Progenitor cell of endocrine pancreas (in vitro differentiated cells): ENCODE measurements around the gene NDST1. TPM values are rescaled to one million over a fixed set of nuclear protein-coding genes. Genes with fewer than 3 reads are reported as not detected.

Source experiments
- DNase-seq: peaks from one replicate; pipeline ENCODE4 v3.0.0; 2021; ENCODE audit warnings: low spot score; ENCODE audit not compliant: unreplicated experiment
- H3K27ac Mint-ChIP-seq: 2 replicates; pipeline ENCODE4 v1.8.0; 2021; ENCODE audit warnings: mild to moderate bottlenecking, moderate library complexity, mixed read lengths
- H3K27me3 Mint-ChIP-seq: 2 replicates; pipeline ENCODE4 v1.8.0; 2021; ENCODE audit warnings: mixed read lengths
- H3K36me3 Mint-ChIP-seq: 2 replicates; pipeline ENCODE4 v1.8.0; 2022; ENCODE audit warnings: mixed read lengths; ENCODE audit not compliant: insufficient read depth
- H3K4me1 Mint-ChIP-seq: 2 replicates; pipeline ENCODE4 v1.8.0; 2021; ENCODE audit warnings: low read depth, mixed read lengths
- H3K4me3 Mint-ChIP-seq: 2 replicates; pipeline ENCODE4 v1.8.0; 2021; ENCODE audit warnings: low read depth, mild to moderate bottlenecking, moderate library complexity, mixed read lengths
- H3K9me3 Mint-ChIP-seq: 2 replicates; pipeline ENCODE4 v1.8.0; 2021; ENCODE audit warnings: low read depth, mixed read lengths
- CTCF ChIP-seq: fragments of 200-600 bp; sonication (generic); IDR thresholded peaks from one replicate; pipeline ENCODE4 v1.5.0; 2021; ENCODE audit warnings: antibody characterized with exemption, mild to moderate bottlenecking; ENCODE audit not compliant: unreplicated experiment
- total RNA-seq: library from RNA; stranded (reverse); gene quantifications from 2 replicates; pipeline ENCODE4 v1.2.1, GENCODE V29; 2021

NDST1 gene
- total RNA-seq, 1 donor from 2014 or later = 169 TPM

- no peaks in the 10 kb centered on the region for H3K36me3 Mint-ChIP-seq
- H3K4me1 Mint-ChIP-seq = peaks cover 7% of the 10 kb centered on the region
- H3K27ac Mint-ChIP-seq = no peak overlapping the region
- no peaks in the 10 kb centered on the region for H3K27me3 Mint-ChIP-seq
- DNase-seq = no peak
- no peaks in the 10 kb centered on the region for H3K9me3 Mint-ChIP-seq
- no peak overlapping the region for H3K4me3 Mint-ChIP-seq
- TF ChIP-seq CTCF = no peak
Observed at GRCh38 chr5:150603052-150603451, 95.1 kb downstream of the NDST1 start.

- H3K36me3 Mint-ChIP-seq = no peaks in the 10 kb centered on the region
- TF ChIP-seq CTCF = no peak
- H3K27me3 Mint-ChIP-seq = no peaks in the 10 kb centered on the region
- H3K4me1 Mint-ChIP-seq = peaks cover 7% of the 10 kb centered on the region
- H3K4me3 Mint-ChIP-seq = no peak overlapping the region
- H3K9me3 Mint-ChIP-seq = no peaks in the 10 kb centered on the region
- H3K27ac Mint-ChIP-seq = no peak overlapping the region
- DNase-seq = no peak
Observed at GRCh38 chr5:150603491-150603890, 95.6 kb downstream of the NDST1 start.

- no peak for DNase-seq
- no peak for TF ChIP-seq CTCF
- H3K27ac Mint-ChIP-seq = no peak overlapping the region
- H3K4me3 Mint-ChIP-seq = no peak overlapping the region
- no peaks in the 10 kb centered on the region for H3K27me3 Mint-ChIP-seq
- no peaks in the 10 kb centered on the region for H3K9me3 Mint-ChIP-seq
- H3K4me1 Mint-ChIP-seq = peaks cover 7% of the 10 kb centered on the region
- H3K36me3 Mint-ChIP-seq = no peaks in the 10 kb centered on the region
Observed at GRCh38 chr5:150604010-150604409, 96.1 kb downstream of the NDST1 start.

GRCh38 chr5:150604894-150605440, 97.0 kb downstream of the NDST1 start:
- Mint-ChIP-seq H3K9me3 (no peaks in the 10 kb centered on the region), H3K36me3 (no peaks in the 10 kb centered on the region), H3K4me1 (peaks cover 10% of the 10 kb centered on the region), H3K27ac (peak overlapping the region; percentile 17), H3K4me3 (no peak overlapping the region), H3K27me3 (no peaks in the 10 kb centered on the region)
- no peak for TF ChIP-seq CTCF
- DNase-seq = no peak

- H3K4me3 Mint-ChIP-seq = no peak overlapping the region
- no peak for DNase-seq
- H3K36me3 Mint-ChIP-seq = no peaks in the 10 kb centered on the region
- no peaks in the 10 kb centered on the region for H3K27me3 Mint-ChIP-seq
- no peaks in the 10 kb centered on the region for H3K9me3 Mint-ChIP-seq
- TF ChIP-seq CTCF = no peak
- peaks cover 10% of the 10 kb centered on the region for H3K4me1 Mint-ChIP-seq
- H3K27ac Mint-ChIP-seq = no peak overlapping the region
Observed at GRCh38 chr5:150605546-150605945, 97.6 kb downstream of the NDST1 start.
